ENCODE data around the gene FYB2. TPM values are rescaled to one million over a fixed set of nuclear protein-coding genes. Genes with fewer than 3 reads are reported as not detected.

Gene FYB2
- total and polyA plus RNA-seq, 2 experiments from 2014 or later, result 15.5 to 18.6 TPM

- Histone ChIP-seq H3K79me2 (no peaks in the 10 kb centered on the region), H3K4me3 (no peak overlapping the region), H3K9me2 (replicated peaks; ENCODE audit: insufficient read depth) (no peaks in the 10 kb centered on the region), H3K27ac (no peak overlapping the region), H3K9me3 (ENCODE audit: low read depth) (no peaks in the 10 kb centered on the region), H3K4me1 (ENCODE audit: insufficient read depth) (no peaks in the 10 kb centered on the region), H3K27me3 (no peaks in the 10 kb centered on the region), H2AFZ (no peak overlapping the region), H4K20me1 (ENCODE audit: insufficient read depth, poor library complexity, severe bottlenecking) (no peaks in the 10 kb centered on the region), H3K36me3 (replicated peaks; ENCODE audit: insufficient read depth, low read depth) (no peaks in the 10 kb centered on the region), H3K4me2 (no peak overlapping the region)
- peak; percentile 48 for DNase-seq (ENCODE audit: low spot score)
- no peak for TF ChIP-seq EZH2 (IDR thresholded peaks at IDR 0.05; ENCODE audit: borderline replicate concordance)
- TF ChIP-seq CTCF (IDR thresholded peaks at IDR 0.05; ENCODE audit: poor library complexity), result peak; percentile 40
- 65% methylated on average over 5 of the region's 5 CpGs for WGBS (ENCODE audit: low lambda C conversion rate, missing lambda C conversion rate)
These were observed 15.5 kb downstream of the FYB2 start for GRCh38 chr1:56803561-56804156.

- no peak overlapping the region for H3K27ac ChIP-seq
- no peaks in the 10 kb centered on the region for H3K9me3 ChIP-seq (ENCODE audit: low read depth)
- no peaks in the 10 kb centered on the region for H3K9me2 ChIP-seq (replicated peaks; ENCODE audit: insufficient read depth)
- no peak overlapping the region for H3K4me3 ChIP-seq
- H4K20me1 ChIP-seq (ENCODE audit: insufficient read depth, poor library complexity, severe bottlenecking), result no peaks in the 10 kb centered on the region
- no peaks in the 10 kb centered on the region for H3K27me3 ChIP-seq
- no peak overlapping the region for H2AFZ ChIP-seq
- DNase-seq (ENCODE audit: low spot score), result no peak
- H3K36me3 ChIP-seq (replicated peaks; ENCODE audit: insufficient read depth, low read depth), result no peaks in the 10 kb centered on the region
- 70% methylated on average over 7 of the region's 7 CpGs for WGBS (ENCODE audit: low lambda C conversion rate, missing lambda C conversion rate)
- no peaks in the 10 kb centered on the region for H3K79me2 ChIP-seq
- TF ChIP-seq EZH2phosphoT487 (IDR thresholded peaks at IDR 0.05; ENCODE audit: low read depth, severe bottlenecking, unreplicated experiment) (no peak), EZH2 (IDR thresholded peaks at IDR 0.05; ENCODE audit: borderline replicate concordance) (no peak)
- H3K4me2 ChIP-seq, result no peak overlapping the region
- H3K4me1 ChIP-seq (ENCODE audit: insufficient read depth), result no peaks in the 10 kb centered on the region
These were observed 19.4 kb downstream of the FYB2 start for GRCh38 chr1:56799605-56800400.

GRCh38 chr1:56798053-56798471, 21.1 kb downstream of the FYB2 start:
- H3K27me3 ChIP-seq, result no peaks in the 10 kb centered on the region
- no peak overlapping the region for H2AFZ ChIP-seq
- 47% methylated on average over 3 of the region's 3 CpGs for WGBS (ENCODE audit: low lambda C conversion rate, missing lambda C conversion rate)
- no peaks in the 10 kb centered on the region for H3K4me1 ChIP-seq (ENCODE audit: insufficient read depth)
- H3K4me3 ChIP-seq, result no peak overlapping the region
- H3K9me2 ChIP-seq (replicated peaks; ENCODE audit: insufficient read depth), result no peaks in the 10 kb centered on the region
- no peaks in the 10 kb centered on the region for H3K9me3 ChIP-seq (ENCODE audit: low read depth)
- TF ChIP-seq CTCF (IDR thresholded peaks at IDR 0.05; ENCODE audit: poor library complexity) (no peak), EZH2phosphoT487 (IDR thresholded peaks at IDR 0.05; ENCODE audit: low read depth, severe bottlenecking, unreplicated experiment) (no peak), EZH2 (IDR thresholded peaks at IDR 0.05; ENCODE audit: borderline replicate concordance) (no peak)
- H3K79me2 ChIP-seq, result no peaks in the 10 kb centered on the region
- H3K27ac ChIP-seq, result no peak overlapping the region
- no peaks in the 10 kb centered on the region for H4K20me1 ChIP-seq (ENCODE audit: insufficient read depth, poor library complexity, severe bottlenecking)
- no peak for DNase-seq (ENCODE audit: low spot score)
- no peak overlapping the region for H3K4me2 ChIP-seq
- no peaks in the 10 kb centered on the region for H3K36me3 ChIP-seq (replicated peaks; ENCODE audit: insufficient read depth, low read depth)

GRCh38 chr1:56797065-56797685, 22.0 kb downstream of the FYB2 start:
- TF ChIP-seq EZH2 (IDR thresholded peaks at IDR 0.05; ENCODE audit: borderline replicate concordance) (no peak), CTCF (IDR thresholded peaks at IDR 0.05; ENCODE audit: poor library complexity) (no peak), EZH2phosphoT487 (IDR thresholded peaks at IDR 0.05; ENCODE audit: low read depth, severe bottlenecking, unreplicated experiment) (no peak)
- no peaks in the 10 kb centered on the region for H4K20me1 ChIP-seq (ENCODE audit: insufficient read depth, poor library complexity, severe bottlenecking)
- H3K9me3 ChIP-seq (ENCODE audit: low read depth), result no peaks in the 10 kb centered on the region
- H3K4me1 ChIP-seq (ENCODE audit: insufficient read depth), result no peaks in the 10 kb centered on the region
- no peak overlapping the region for H2AFZ ChIP-seq
- no peak overlapping the region for H3K4me3 ChIP-seq
- H3K4me2 ChIP-seq, result no peak overlapping the region
- H3K27me3 ChIP-seq, result no peaks in the 10 kb centered on the region
- H3K27ac ChIP-seq, result no peak overlapping the region
- H3K36me3 ChIP-seq (replicated peaks; ENCODE audit: insufficient read depth, low read depth), result no peaks in the 10 kb centered on the region
- H3K79me2 ChIP-seq, result no peaks in the 10 kb centered on the region
- 80% methylated on average over 5 of the region's 5 CpGs for WGBS (ENCODE audit: low lambda C conversion rate, missing lambda C conversion rate)
- no peak for DNase-seq (ENCODE audit: low spot score)
- H3K9me2 ChIP-seq (replicated peaks; ENCODE audit: insufficient read depth), result no peaks in the 10 kb centered on the region
